ENCODE results near the gene UBA7. TPM values are rescaled to one million over a fixed set of nuclear protein-coding genes. Genes with fewer than 3 reads are reported as not detected.

Gene UBA7
- total RNA-seq, 1 donor from 2014 or later = 18.9 TPM

DNA sequence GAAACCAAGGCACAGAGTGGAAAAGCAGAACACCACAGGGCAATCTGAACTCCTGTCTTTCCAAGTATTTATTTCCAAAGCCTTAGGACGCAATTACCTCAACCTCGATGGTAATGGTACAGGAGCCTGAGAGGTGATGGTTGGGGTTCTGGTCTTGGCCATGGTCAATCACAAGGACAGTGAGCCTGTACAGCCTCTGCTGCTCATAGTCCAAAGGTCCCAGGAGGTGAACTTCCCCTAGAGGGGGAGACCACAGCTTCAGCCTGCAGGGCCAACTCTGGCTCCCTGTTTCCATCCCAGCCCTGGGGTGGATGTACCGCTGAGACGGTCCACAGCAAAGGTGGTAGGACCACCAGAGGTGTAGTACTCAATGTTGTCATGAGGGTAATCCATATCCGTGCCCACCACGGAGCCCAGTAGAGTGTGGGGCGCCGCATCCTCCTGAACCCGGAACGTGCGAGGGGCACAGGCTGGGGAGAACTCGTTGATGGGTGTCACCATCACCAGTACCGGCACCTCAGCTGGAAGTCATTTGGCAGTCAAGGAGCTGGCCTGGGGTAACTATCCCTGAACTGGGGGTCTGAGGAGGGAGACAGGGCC is 20.2 kb downstream of the UBA7 start:
- H3K9me3 Mint-ChIP-seq (ENCODE audit: unreplicated experiment) = peaks cover 2% of the 10 kb centered on the region

DNA sequence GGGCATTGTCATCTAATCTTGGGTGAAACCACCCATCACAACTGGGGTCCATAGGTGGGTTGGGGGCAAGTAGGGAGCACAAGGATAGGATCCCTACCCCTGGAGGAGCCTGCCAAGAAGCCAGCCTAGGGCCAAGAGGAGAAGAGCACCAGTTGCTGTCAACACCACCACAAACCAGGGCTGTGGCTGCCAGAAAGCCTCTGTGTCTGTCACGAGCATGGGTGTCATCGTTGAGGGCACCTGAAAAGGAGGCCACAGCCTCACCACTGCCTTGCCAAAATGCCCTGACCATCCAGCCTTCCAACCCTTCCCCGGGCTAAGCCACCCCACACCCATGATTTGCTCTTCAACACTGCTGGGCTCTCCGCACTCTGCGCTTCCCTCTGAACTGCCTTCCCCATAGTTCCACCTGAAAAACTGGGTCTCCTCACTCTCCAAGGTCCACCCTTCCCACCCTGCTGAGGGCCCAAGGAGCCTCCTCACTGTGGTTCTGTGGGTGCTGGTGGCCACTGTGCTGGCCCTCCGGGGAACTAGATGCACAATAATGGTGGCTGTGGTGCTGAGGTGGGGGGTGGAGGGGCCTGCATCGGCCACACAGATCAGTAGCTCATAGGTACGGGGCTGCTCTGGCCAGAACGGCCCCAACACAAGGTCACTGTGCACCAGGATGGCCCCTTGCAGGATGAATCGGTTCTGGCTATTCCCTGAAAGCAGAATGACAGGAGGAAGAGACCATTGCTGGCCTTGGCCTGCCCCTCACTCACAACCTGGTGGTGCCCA is 21.2 kb downstream of the UBA7 start:
- no peak for DNase-seq (ENCODE audit: low read depth)
- FAIRE-seq = no peak
- Histone ChIP-seq H3K36me3 (ENCODE audit: insufficient read depth, low read length) (no peaks in the 10 kb centered on the region), H3K4me3 (ENCODE audit: insufficient read depth, low read depth, low read length) (no peak overlapping the region), H3K4me1 (ENCODE audit: insufficient read depth, low read length) (peaks cover 5% of the 10 kb centered on the region), H4K20me1 (ENCODE audit: insufficient read depth, low read length) (no peaks in the 10 kb centered on the region), H3K4me2 (ENCODE audit: low read length) (no peak overlapping the region), H2AFZ (ENCODE audit: low read depth, low read length) (no peak overlapping the region), H3K79me2 (ENCODE audit: insufficient read depth, low read length) (no peaks in the 10 kb centered on the region), H3K9ac (ENCODE audit: low read length) (no peak overlapping the region), H3K27ac (ENCODE audit: low read depth, low read length) (no peak overlapping the region), H3K9me3 (ENCODE audit: insufficient read depth, low read depth, low read length) (no peaks in the 10 kb centered on the region), H3K27me3 (ENCODE audit: insufficient read depth, low read length) (no peaks in the 10 kb centered on the region)
- peaks cover 8% of the 10 kb centered on the region for H3K4me1 Mint-ChIP-seq (ENCODE audit: low read depth, unreplicated experiment)
- H3K4me3 Mint-ChIP-seq (ENCODE audit: unreplicated experiment) = no peak overlapping the region
- H3K27ac Mint-ChIP-seq (ENCODE audit: unreplicated experiment) = no peak overlapping the region
- H3K27me3 Mint-ChIP-seq (ENCODE audit: low read depth, unreplicated experiment) = peaks cover 10% of the 10 kb centered on the region
- H3K9me3 Mint-ChIP-seq (ENCODE audit: unreplicated experiment) = peaks cover 2% of the 10 kb centered on the region
- no peak for TF ChIP-seq EZH2 (IDR thresholded peaks at IDR 0.05; ENCODE audit: insufficient read depth, low read length)
- peaks cover 2% of the 10 kb centered on the region for H3K36me3 Mint-ChIP-seq (ENCODE audit: low read depth, unreplicated experiment)

More for the DNA sequence above, 20.2 kb downstream of the UBA7 start:
- TF ChIP-seq, protein P1, sequence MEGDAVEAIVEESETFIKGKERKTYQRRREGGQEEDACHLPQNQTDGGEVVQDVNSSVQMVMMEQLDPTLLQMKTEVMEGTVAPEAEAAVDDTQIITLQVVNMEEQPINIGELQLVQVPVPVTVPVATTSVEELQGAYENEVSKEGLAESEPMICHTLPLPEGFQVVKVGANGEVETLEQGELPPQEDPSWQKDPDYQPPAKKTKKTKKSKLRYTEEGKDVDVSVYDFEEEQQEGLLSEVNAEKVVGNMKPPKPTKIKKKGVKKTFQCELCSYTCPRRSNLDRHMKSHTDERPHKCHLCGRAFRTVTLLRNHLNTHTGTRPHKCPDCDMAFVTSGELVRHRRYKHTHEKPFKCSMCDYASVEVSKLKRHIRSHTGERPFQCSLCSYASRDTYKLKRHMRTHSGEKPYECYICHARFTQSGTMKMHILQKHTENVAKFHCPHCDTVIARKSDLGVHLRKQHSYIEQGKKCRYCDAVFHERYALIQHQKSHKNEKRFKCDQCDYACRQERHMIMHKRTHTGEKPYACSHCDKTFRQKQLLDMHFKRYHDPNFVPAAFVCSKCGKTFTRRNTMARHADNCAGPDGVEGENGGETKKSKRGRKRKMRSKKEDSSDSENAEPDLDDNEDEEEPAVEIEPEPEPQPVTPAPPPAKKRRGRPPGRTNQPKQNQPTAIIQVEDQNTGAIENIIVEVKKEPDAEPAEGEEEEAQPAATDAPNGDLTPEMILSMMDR (IDR thresholded peaks at IDR 0.05; ENCODE audit: insufficient read depth, low read depth, low read length) = no peak
- no peak for TF ChIP-seq EZH2 (IDR thresholded peaks at IDR 0.05; ENCODE audit: insufficient read depth, low read length)
- no peak for FAIRE-seq
- no peaks in the 10 kb centered on the region for H4K20me1 ChIP-seq (ENCODE audit: insufficient read depth, low read length)
- Mint-ChIP-seq H3K36me3 (ENCODE audit: low read depth, unreplicated experiment) (peaks cover 2% of the 10 kb centered on the region), H3K27me3 (ENCODE audit: low read depth, unreplicated experiment) (peaks cover 10% of the 10 kb centered on the region), H3K4me3 (ENCODE audit: unreplicated experiment) (no peak overlapping the region), H3K27ac (ENCODE audit: unreplicated experiment) (no peak overlapping the region), H3K4me1 (ENCODE audit: low read depth, unreplicated experiment) (peaks cover 8% of the 10 kb centered on the region)
- H2AFZ ChIP-seq (ENCODE audit: low read depth, low read length) = no peak overlapping the region
- H3K9ac ChIP-seq (ENCODE audit: low read length) = no peak overlapping the region
- peaks cover 5% of the 10 kb centered on the region for H3K4me1 ChIP-seq (ENCODE audit: insufficient read depth, low read length)
- no peak overlapping the region for H3K4me2 ChIP-seq (ENCODE audit: low read length)
- H3K9me3 ChIP-seq (ENCODE audit: insufficient read depth, low read depth, low read length) = no peaks in the 10 kb centered on the region
- no peak for DNase-seq (ENCODE audit: low read depth)
- H3K4me3 ChIP-seq (ENCODE audit: insufficient read depth, low read depth, low read length) = no peak overlapping the region
- no peaks in the 10 kb centered on the region for H3K79me2 ChIP-seq (ENCODE audit: insufficient read depth, low read length)
- no peaks in the 10 kb centered on the region for H3K36me3 ChIP-seq (ENCODE audit: insufficient read depth, low read length)
- H3K27me3 ChIP-seq (ENCODE audit: insufficient read depth, low read length) = no peaks in the 10 kb centered on the region
- no peak overlapping the region for H3K27ac ChIP-seq (ENCODE audit: low read depth, low read length)

DNA sequence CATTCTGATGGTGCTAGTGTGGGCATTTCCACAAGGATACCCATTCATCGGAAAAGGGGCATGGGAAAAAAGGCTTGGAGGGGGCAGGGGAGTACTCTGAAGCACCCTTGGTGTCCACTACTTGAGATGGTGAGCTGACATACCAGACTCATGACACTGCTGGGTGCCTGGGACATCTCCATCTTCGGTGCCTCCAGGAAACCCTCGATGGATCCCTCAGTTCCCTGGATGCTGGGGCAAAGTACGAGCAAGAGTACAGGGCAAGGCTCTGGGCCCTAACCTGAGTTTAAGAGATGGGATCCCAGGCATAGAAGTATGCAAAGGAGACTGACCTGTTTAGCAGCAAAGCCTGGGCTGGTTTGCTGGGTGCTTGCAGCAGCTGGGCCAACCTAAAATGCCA is 22.2 kb downstream of the UBA7 start:
- H3K27me3 ChIP-seq (ENCODE audit: insufficient read depth, low read length) = no peaks in the 10 kb centered on the region
- H3K4me1 Mint-ChIP-seq (ENCODE audit: low read depth, unreplicated experiment) = peaks cover 8% of the 10 kb centered on the region
- H3K4me3 ChIP-seq (ENCODE audit: insufficient read depth, low read depth, low read length) = no peak overlapping the region
- H3K9ac ChIP-seq (ENCODE audit: low read length) = no peak overlapping the region
- no peak overlapping the region for H3K27ac ChIP-seq (ENCODE audit: low read depth, low read length)
- no peaks in the 10 kb centered on the region for H3K36me3 ChIP-seq (ENCODE audit: insufficient read depth, low read length)
- H3K4me3 Mint-ChIP-seq (ENCODE audit: unreplicated experiment) = no peak overlapping the region
- no peaks in the 10 kb centered on the region for H3K9me3 ChIP-seq (ENCODE audit: insufficient read depth, low read depth, low read length)
- H3K79me2 ChIP-seq (ENCODE audit: insufficient read depth, low read length) = no peaks in the 10 kb centered on the region
- DNase-seq (ENCODE audit: low read depth) = no peak
- TF ChIP-seq EZH2 (IDR thresholded peaks at IDR 0.05; ENCODE audit: insufficient read depth, low read length) = no peak
- TF ChIP-seq, protein P1 (IDR thresholded peaks at IDR 0.05; ENCODE audit: insufficient read depth, low read depth, low read length) = no peak
- H3K27ac Mint-ChIP-seq (ENCODE audit: unreplicated experiment) = no peak overlapping the region
- peaks cover 10% of the 10 kb centered on the region for H3K4me1 ChIP-seq (ENCODE audit: insufficient read depth, low read length)
- H2AFZ ChIP-seq (ENCODE audit: low read depth, low read length) = no peak overlapping the region
- H3K9me3 Mint-ChIP-seq (ENCODE audit: unreplicated experiment) = peaks cover 2% of the 10 kb centered on the region
- no peaks in the 10 kb centered on the region for H4K20me1 ChIP-seq (ENCODE audit: insufficient read depth, low read length)
- H3K27me3 Mint-ChIP-seq (ENCODE audit: low read depth, unreplicated experiment) = peaks cover 6% of the 10 kb centered on the region
- peaks cover 3% of the 10 kb centered on the region for H3K36me3 Mint-ChIP-seq (ENCODE audit: low read depth, unreplicated experiment)
- no peak overlapping the region for H3K4me2 ChIP-seq (ENCODE audit: low read length)
- no peak for FAIRE-seq
